CD14-positive monocyte (primary cell): ENCODE data around the gene TMTC2. TPM values are rescaled to one million over a fixed set of nuclear protein-coding genes. Genes with fewer than 3 reads are reported as not detected.

Source experiments
- DNase-seq, 3 donors: peaks; one replicate each; pipeline ENCODE4 v3.0.0-alpha.2; 2011 to 2022
- H2AFZ ChIP-seq: 2 replicates; pipeline ENCODE4 v1.6.0; 2012; ENCODE audit warnings: mild to moderate bottlenecking, low read depth, low read length, inconsistent platforms; ENCODE audit not compliant: insufficient read depth, poor library complexity, severe bottlenecking
- H3K27ac ChIP-seq, 2 donors: 1 replicate in 1 of 2; 2 replicates in 1 of 2; pipeline ENCODE4 v1.5.1; 2012 to 2013; ENCODE audit warnings: low read length in 2 of 2, control low read depth in 1 of 2, inconsistent platforms in 1 of 2, low read depth in 1 of 2, mild to moderate bottlenecking in 1 of 2
- H3K27me3 ChIP-seq, 2 donors: one replicate each; pipeline versions ENCODE4 v1.6.0 to v1.6.1; 2011 to 2013; ENCODE audit warnings: low read length in 2 of 2; ENCODE audit not compliant: control insufficient read depth in 2 of 2, insufficient read depth in 2 of 2
- H3K36me3 ChIP-seq, 2 donors: replicated peaks in 1 of 2; 1 replicate in 1 of 2; 2 replicates in 1 of 2; pipeline versions ENCODE4 v1.5.1 to v1.6.1; 2012 to 2013; ENCODE audit warnings: low read length in 2 of 2, control low read depth in 1 of 2, inconsistent platforms in 1 of 2, mild to moderate bottlenecking in 1 of 2; ENCODE audit not compliant: insufficient read depth in 2 of 2, control insufficient read depth in 1 of 2
- H3K4me1 ChIP-seq, 2 donors: 1 replicate in 1 of 2; 2 replicates in 1 of 2; pipeline versions ENCODE4 v1.5.1 to v1.6.1; 2012 to 2013; ENCODE audit warnings: low read length in 2 of 2, control low read depth in 1 of 2, inconsistent platforms in 1 of 2, mild to moderate bottlenecking in 1 of 2, moderate library complexity in 1 of 2; ENCODE audit not compliant: insufficient read depth in 2 of 2, control insufficient read depth in 1 of 2
- H3K4me2 ChIP-seq: replicated peaks from 2 replicates; pipeline ENCODE3; 2012; ENCODE audit warnings: low read length, moderate library complexity, mild to moderate bottlenecking; ENCODE audit not compliant: poor library complexity, severe bottlenecking; ENCODE audit errors: extremely low read depth
- H3K4me3 ChIP-seq, 3 experiments: fragments of 200-600 bp in 1 of 3; sonication (generic) in 1 of 3; replicated peaks in 1 of 3; 1 replicate in 2 of 3; 2 replicates in 1 of 3; pipeline ENCODE4 v1.5.1; 2011 to 2013; ENCODE audit warnings: low read length in 3 of 3, mild to moderate bottlenecking in 3 of 3, control low read depth in 2 of 3, low read depth in 2 of 3, inconsistent platforms in 1 of 3, moderate library complexity in 1 of 3
- H3K79me2 ChIP-seq: 2 replicates; pipeline ENCODE4 v1.6.0; 2012; ENCODE audit warnings: mild to moderate bottlenecking, control low read depth, inconsistent platforms, low read length, moderate library complexity; ENCODE audit not compliant: insufficient read depth
- H3K9ac ChIP-seq: 2 replicates; pipeline ENCODE4 v1.6.0; 2017; ENCODE audit warnings: low read length, mild to moderate bottlenecking; ENCODE audit not compliant: insufficient read depth, poor library complexity, severe bottlenecking
- H3K9me3 ChIP-seq, 2 donors: replicated peaks in 1 of 2; 1 replicate in 1 of 2; 2 replicates in 1 of 2; pipeline versions ENCODE4 v1.5.1 to v1.6.1; 2012 to 2013; ENCODE audit warnings: low read length in 2 of 2, control low read depth in 1 of 2; ENCODE audit not compliant: control insufficient read depth in 1 of 2, insufficient read depth in 1 of 2
- H4K20me1 ChIP-seq: 2 replicates; pipeline ENCODE4 v1.6.0; 2012; ENCODE audit warnings: mild to moderate bottlenecking, low read length, control low read depth, moderate library complexity; ENCODE audit not compliant: insufficient read depth
- H3K27ac Mint-ChIP-seq, 7 donors: one replicate each; pipeline ENCODE4 v1.8.0; 2020; ENCODE audit warnings: mild to moderate bottlenecking in 7 of 7, mixed read lengths in 7 of 7, moderate library complexity in 6 of 7, inconsistent platforms in 2 of 7
- H3K27me3 Mint-ChIP-seq, 3 donors: one replicate each; pipeline ENCODE4 v1.8.0; 2021 to 2022; ENCODE audit warnings: low read depth in 3 of 3, mild to moderate bottlenecking in 3 of 3, mixed read lengths in 3 of 3, moderate library complexity in 3 of 3, inconsistent platforms in 1 of 3
- H3K36me3 Mint-ChIP-seq, 2 donors: one replicate each; pipeline ENCODE4 v1.8.0; 2020; ENCODE audit warnings: mixed read lengths in 2 of 2, inconsistent platforms in 1 of 2, mild to moderate bottlenecking in 1 of 2
- H3K4me1 Mint-ChIP-seq: one replicate; pipeline ENCODE4 v1.8.0; 2020; ENCODE audit warnings: mild to moderate bottlenecking, mixed read lengths
- H3K4me3 Mint-ChIP-seq, 2 donors: one replicate each; pipeline ENCODE4 v1.8.0; 2020; ENCODE audit warnings: mild to moderate bottlenecking in 2 of 2, mixed read lengths in 2 of 2, moderate library complexity in 1 of 2
- H3K9me3 Mint-ChIP-seq, 7 donors: one replicate each; pipeline ENCODE4 v1.8.0; 2020 to 2022; ENCODE audit warnings: mixed read lengths in 7 of 7, mild to moderate bottlenecking in 6 of 7, moderate library complexity in 6 of 7, inconsistent platforms in 2 of 7
- WGBS: methylation state at CpG from one replicate; pipeline ENCODE4 v1.1.5; 2013; ENCODE audit warnings: missing lambda C conversion rate; ENCODE audit not compliant: insufficient coverage; 5-methylcytosine and 5-hydroxymethylcytosine counted together
- intact Hi-C, 2 donors: fragments of 100-400 bp; cut with micrococcal nuclease; formaldehyde crosslinking; loops; one replicate each; pipeline versions ENCODE4 v1.15.0 to v1.15.1; 2023
- polyA plus RNA-seq, 3 donors: library from polyadenylated mRNA; depleted of rRNA in 1 of 3; unstranded in 2 of 3; stranded (reverse) in 1 of 3; fragments of 300-500 nt in 2 of 3; fragments of >200 nt in 1 of 3; fragmentation: Illumina TruSeq in 2 of 3; gene quantifications; 1 replicate in 2 of 3; 2 replicates in 1 of 3; pipeline ENCODE4 v1.2.3, GENCODE V29; 2012 to 2021
- TF ChIP-seq, protein P1 (sequence below): fragments of 200-600 bp; IDR thresholded peaks from one replicate; pipeline ENCODE4 v1.8.0; 2022; ENCODE audit warnings: antibody characterized with exemption, mild to moderate bottlenecking

Gene TMTC2
- polyA plus RNA-seq, 3 donors = 2.5 to 15.7 (median 3.3) TPM

DNA sequence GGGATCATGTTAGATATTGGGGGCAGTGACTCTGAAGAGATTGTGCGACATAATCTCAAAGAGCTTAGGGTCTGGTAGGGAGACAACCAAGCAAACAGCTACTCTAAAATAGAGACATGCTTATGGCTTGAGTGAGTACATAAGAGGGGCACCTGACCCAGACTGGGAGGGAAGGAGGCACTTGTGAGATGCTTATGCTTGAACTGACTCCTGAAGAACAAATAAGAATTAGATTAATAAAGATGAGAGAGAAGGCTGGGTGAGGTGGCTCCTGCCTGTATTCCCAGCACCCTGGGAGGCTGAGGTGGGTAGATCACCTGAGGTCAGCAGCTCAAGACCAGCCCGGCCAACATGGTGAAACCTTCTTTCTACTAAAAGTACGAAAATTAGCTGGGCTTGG, 19.1 kb downstream of the TMTC2 start:
- no peaks in the 10 kb centered on the region for H3K27me3 ChIP-seq
- H3K36me3 ChIP-seq = peaks cover 2 to 68% of the 10 kb centered on the region in 2 donors
- H3K79me2 ChIP-seq = peaks cover 9% of the 10 kb centered on the region
- no peak overlapping the region for H3K27ac ChIP-seq
- no peaks in the 10 kb centered on the region for H3K4me1 ChIP-seq
- H4K20me1 ChIP-seq = peaks cover 18% of the 10 kb centered on the region
- Mint-ChIP-seq H3K4me1 (peaks cover 15% of the 10 kb centered on the region), H3K9me3 (peaks cover 0 to 3% (median 0%) of the 10 kb centered on the region in 7 donors), H3K36me3 (peaks cover 56 to 79% of the 10 kb centered on the region in 2 donors), H3K27ac (peak overlapping the region in 1 of 7 donors; percentile 3), H3K4me3 (no peak overlapping the region), H3K27me3 (no peaks in the 10 kb centered on the region)
- H3K9ac ChIP-seq = no peak overlapping the region
- no peak overlapping the region for H2AFZ ChIP-seq
- intact Hi-C loops = no loop called here
- WGBS = 100% methylated on average over 2 of the region's 3 CpGs
- DNase-seq = no peak
- H3K9me3 ChIP-seq = no peaks in the 10 kb centered on the region
- no peak overlapping the region for H3K4me2 ChIP-seq
- TF ChIP-seq, protein P1, sequence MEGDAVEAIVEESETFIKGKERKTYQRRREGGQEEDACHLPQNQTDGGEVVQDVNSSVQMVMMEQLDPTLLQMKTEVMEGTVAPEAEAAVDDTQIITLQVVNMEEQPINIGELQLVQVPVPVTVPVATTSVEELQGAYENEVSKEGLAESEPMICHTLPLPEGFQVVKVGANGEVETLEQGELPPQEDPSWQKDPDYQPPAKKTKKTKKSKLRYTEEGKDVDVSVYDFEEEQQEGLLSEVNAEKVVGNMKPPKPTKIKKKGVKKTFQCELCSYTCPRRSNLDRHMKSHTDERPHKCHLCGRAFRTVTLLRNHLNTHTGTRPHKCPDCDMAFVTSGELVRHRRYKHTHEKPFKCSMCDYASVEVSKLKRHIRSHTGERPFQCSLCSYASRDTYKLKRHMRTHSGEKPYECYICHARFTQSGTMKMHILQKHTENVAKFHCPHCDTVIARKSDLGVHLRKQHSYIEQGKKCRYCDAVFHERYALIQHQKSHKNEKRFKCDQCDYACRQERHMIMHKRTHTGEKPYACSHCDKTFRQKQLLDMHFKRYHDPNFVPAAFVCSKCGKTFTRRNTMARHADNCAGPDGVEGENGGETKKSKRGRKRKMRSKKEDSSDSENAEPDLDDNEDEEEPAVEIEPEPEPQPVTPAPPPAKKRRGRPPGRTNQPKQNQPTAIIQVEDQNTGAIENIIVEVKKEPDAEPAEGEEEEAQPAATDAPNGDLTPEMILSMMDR = no peak
- no peak overlapping the region for H3K4me3 ChIP-seq

DNA sequence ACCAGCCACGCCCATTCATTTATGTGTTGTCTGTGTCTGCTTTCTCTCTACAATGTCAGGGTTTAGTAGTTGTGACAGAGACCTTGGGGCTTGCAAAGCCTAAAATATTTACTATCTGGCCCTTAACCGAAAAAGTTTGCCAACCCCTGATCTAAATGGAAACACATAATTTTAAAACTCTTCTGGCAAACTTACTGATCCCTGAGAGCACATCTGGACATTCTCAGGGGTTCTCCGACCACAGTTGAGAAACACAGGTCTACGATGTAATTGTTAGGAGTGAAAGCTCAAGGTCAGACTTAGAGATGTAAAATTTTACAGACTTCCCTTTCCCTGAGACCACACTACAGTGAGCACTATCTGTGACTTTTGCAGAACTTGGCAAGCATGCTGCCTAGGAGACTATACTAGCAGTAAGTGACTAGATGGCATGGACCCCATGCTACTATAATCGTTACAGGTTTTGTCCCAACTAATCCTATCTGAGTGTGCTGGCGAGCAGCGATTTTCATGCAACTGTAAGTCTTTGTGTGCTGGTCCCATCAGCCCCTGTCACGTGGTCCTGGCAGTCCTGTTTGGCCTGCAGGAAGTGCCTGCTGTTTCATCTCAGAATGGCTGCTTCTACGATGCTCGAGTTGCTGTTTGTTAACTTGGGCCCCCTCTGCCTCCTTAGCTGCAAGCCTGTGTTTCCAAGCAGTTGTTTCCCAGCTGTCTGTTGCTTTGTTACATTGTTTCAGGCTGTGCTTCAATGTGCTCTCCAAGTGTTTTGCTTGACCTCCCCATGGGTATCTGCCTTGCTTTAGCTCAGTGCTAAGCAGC, 21.6 kb downstream of the TMTC2 start:
- peaks cover 9% of the 10 kb centered on the region for H3K79me2 ChIP-seq
- 97% methylated on average over 6 of the region's 10 CpGs for WGBS
- no peak overlapping the region for H2AFZ ChIP-seq
- no peaks in the 10 kb centered on the region for H3K27me3 ChIP-seq
- DNase-seq = no peak
- H3K4me3 ChIP-seq = no peak overlapping the region
- H3K4me2 ChIP-seq = no peak overlapping the region
- H3K27me3 Mint-ChIP-seq = no peaks in the 10 kb centered on the region
- intact Hi-C loops = no loop called here
- H3K4me1 ChIP-seq = no peaks in the 10 kb centered on the region
- H3K27ac Mint-ChIP-seq = peak overlapping the region in 2 of 7 donors; percentile 7 to 65
- peaks cover 18% of the 10 kb centered on the region for H4K20me1 ChIP-seq
- peaks cover 17% of the 10 kb centered on the region for H3K4me1 Mint-ChIP-seq
- TF ChIP-seq, protein P1 = no peak
- H3K9me3 Mint-ChIP-seq = peaks cover 0 to 11% (median 6%) of the 10 kb centered on the region in 7 donors
- H3K9ac ChIP-seq = no peak overlapping the region
- H3K27ac ChIP-seq = peak overlapping the region in 1 of 2 donors; percentile 23
- peaks cover 8 to 77% of the 10 kb centered on the region in 2 donors for H3K36me3 ChIP-seq
- no peaks in the 10 kb centered on the region for H3K9me3 ChIP-seq
- H3K4me3 Mint-ChIP-seq = no peak overlapping the region
- peaks cover 63 to 87% of the 10 kb centered on the region in 2 donors for H3K36me3 Mint-ChIP-seq
